ENCODE data around the gene RSRC1. TPM values are rescaled to one million over a fixed set of nuclear protein-coding genes. Genes with fewer than 3 reads are reported as not detected.
A peak's percentile ranks its signal among the peaks of the same experiment; 100 is the strongest.

Gene RSRC1
- polyA plus RNA-seq, 4 donors, result 9.4 to 24.4 (median 11.6) TPM

GRCh38 chr3:158369279-158369678 is 259.4 kb downstream of the RSRC1 start:
- Histone ChIP-seq H3K4me3 (ENCODE audit: low read depth in 1 of 3, low read length in 3 of 3) (no peak overlapping the region), H3K4me1 (ENCODE audit: control insufficient read depth in 3 of 3, insufficient read depth in 2 of 3, low read depth in 1 of 3, low read length in 2 of 3) (no peaks in the 10 kb centered on the region), H3K9me3 (ENCODE audit: control insufficient read depth in 2 of 2, insufficient read depth in 1 of 2, low read depth in 1 of 2, low read length in 1 of 2) (no peaks in the 10 kb centered on the region), H3K27ac (ENCODE audit: low read depth in 1 of 3, low read length in 2 of 3) (no peak overlapping the region), H3K27me3 (ENCODE audit: control insufficient read depth in 3 of 3, insufficient read depth in 3 of 3, low read length in 3 of 3) (no peaks in the 10 kb centered on the region), H3K36me3 (ENCODE audit: control insufficient read depth in 3 of 3, insufficient read depth in 2 of 3, low read depth in 1 of 3, low read length in 3 of 3) (no peaks in the 10 kb centered on the region)
- FAIRE-seq, result no peak
- no peak for DNase-seq
- WGBS, 3 donors, result 93 to 98% (median 97%) methylated on average over 1 of the region's 1 CpG

- H3K4me3 ChIP-seq (ENCODE audit: low read depth in 1 of 3, low read length in 3 of 3), result no peak overlapping the region
- H3K4me1 ChIP-seq (ENCODE audit: control insufficient read depth in 3 of 3, insufficient read depth in 2 of 3, low read depth in 1 of 3, low read length in 2 of 3), result no peaks in the 10 kb centered on the region
- DNase-seq (no peak), FAIRE-seq (no peak)
- H3K36me3 ChIP-seq (ENCODE audit: control insufficient read depth in 3 of 3, insufficient read depth in 2 of 3, low read depth in 1 of 3, low read length in 3 of 3), result no peaks in the 10 kb centered on the region
- no peak overlapping the region for H3K27ac ChIP-seq (ENCODE audit: low read depth in 1 of 3, low read length in 2 of 3)
- no peaks in the 10 kb centered on the region for H3K9me3 ChIP-seq (ENCODE audit: control insufficient read depth in 2 of 2, insufficient read depth in 1 of 2, low read depth in 1 of 2, low read length in 1 of 2)
- 86 to 93% (median 91%) methylated on average over 4 of the region's 4 CpGs for WGBS, 3 donors
- H3K27me3 ChIP-seq (ENCODE audit: control insufficient read depth in 3 of 3, insufficient read depth in 3 of 3, low read length in 3 of 3), result no peaks in the 10 kb centered on the region
Observed at GRCh38 chr3:158379517-158379916, 269.6 kb downstream of the RSRC1 start.

- Histone ChIP-seq H3K4me1 (ENCODE audit: control insufficient read depth in 3 of 3, insufficient read depth in 2 of 3, low read depth in 1 of 3, low read length in 2 of 3) (no peaks in the 10 kb centered on the region), H3K4me3 (ENCODE audit: low read depth in 1 of 3, low read length in 3 of 3) (no peak overlapping the region), H3K27ac (ENCODE audit: low read depth in 1 of 3, low read length in 2 of 3) (no peak overlapping the region), H3K36me3 (ENCODE audit: control insufficient read depth in 3 of 3, insufficient read depth in 2 of 3, low read depth in 1 of 3, low read length in 3 of 3) (no peaks in the 10 kb centered on the region), H3K9me3 (ENCODE audit: control insufficient read depth in 2 of 2, insufficient read depth in 1 of 2, low read depth in 1 of 2, low read length in 1 of 2) (no peaks in the 10 kb centered on the region), H3K27me3 (ENCODE audit: control insufficient read depth in 3 of 3, insufficient read depth in 3 of 3, low read length in 3 of 3) (no peaks in the 10 kb centered on the region)
- DNase-seq (peak in 1 of 2 donors; percentile 3), FAIRE-seq (no peak)
- 89% methylated on average over 2 of the region's 2 CpGs for WGBS, 3 donors
Observed at GRCh38 chr3:158381262-158381868, 271.5 kb downstream of the RSRC1 start.

- no peaks in the 10 kb centered on the region for H3K27me3 ChIP-seq (ENCODE audit: control insufficient read depth in 3 of 3, insufficient read depth in 3 of 3, low read length in 3 of 3)
- H3K36me3 ChIP-seq (ENCODE audit: control insufficient read depth in 3 of 3, insufficient read depth in 2 of 3, low read depth in 1 of 3, low read length in 3 of 3), result no peaks in the 10 kb centered on the region
- H3K4me3 ChIP-seq (ENCODE audit: low read depth in 1 of 3, low read length in 3 of 3), result no peak overlapping the region
- no peaks in the 10 kb centered on the region for H3K4me1 ChIP-seq (ENCODE audit: control insufficient read depth in 3 of 3, insufficient read depth in 2 of 3, low read depth in 1 of 3, low read length in 2 of 3)
- no peak for DNase-seq
- no peak overlapping the region for H3K27ac ChIP-seq (ENCODE audit: low read depth in 1 of 3, low read length in 2 of 3)
- FAIRE-seq, result no peak
- H3K9me3 ChIP-seq (ENCODE audit: control insufficient read depth in 2 of 2, insufficient read depth in 1 of 2, low read depth in 1 of 2, low read length in 1 of 2), result no peaks in the 10 kb centered on the region
- WGBS, 3 donors, result 57 to 93% (median 91%) methylated on average over 2 of the region's 2 CpGs
Observed at GRCh38 chr3:158382479-158382878, 272.6 kb downstream of the RSRC1 start.

GRCh38 chr3:158384019-158384418 is 274.1 kb downstream of the RSRC1 start:
- no peaks in the 10 kb centered on the region for H3K9me3 ChIP-seq (ENCODE audit: control insufficient read depth in 2 of 2, insufficient read depth in 1 of 2, low read depth in 1 of 2, low read length in 1 of 2)
- WGBS, 3 donors, result 86 to 94% (median 88%) methylated on average over 2 of the region's 2 CpGs
- H3K4me1 ChIP-seq (ENCODE audit: control insufficient read depth in 3 of 3, insufficient read depth in 2 of 3, low read depth in 1 of 3, low read length in 2 of 3), result no peaks in the 10 kb centered on the region
- no peak overlapping the region for H3K27ac ChIP-seq (ENCODE audit: low read depth in 1 of 3, low read length in 2 of 3)
- DNase-seq (no peak), FAIRE-seq (no peak)
- no peaks in the 10 kb centered on the region for H3K36me3 ChIP-seq (ENCODE audit: control insufficient read depth in 3 of 3, insufficient read depth in 2 of 3, low read depth in 1 of 3, low read length in 3 of 3)
- no peak overlapping the region for H3K4me3 ChIP-seq (ENCODE audit: low read depth in 1 of 3, low read length in 3 of 3)
- no peaks in the 10 kb centered on the region for H3K27me3 ChIP-seq (ENCODE audit: control insufficient read depth in 3 of 3, insufficient read depth in 3 of 3, low read length in 3 of 3)

GRCh38 chr3:158395421-158395820 is 285.5 kb downstream of the RSRC1 start:
- H3K9me3 ChIP-seq (ENCODE audit: control insufficient read depth in 2 of 2, insufficient read depth in 1 of 2, low read depth in 1 of 2, low read length in 1 of 2), result no peaks in the 10 kb centered on the region
- no peaks in the 10 kb centered on the region for H3K27me3 ChIP-seq (ENCODE audit: control insufficient read depth in 3 of 3, insufficient read depth in 3 of 3, low read length in 3 of 3)
- H3K4me1 ChIP-seq (ENCODE audit: control insufficient read depth in 3 of 3, insufficient read depth in 2 of 3, low read depth in 1 of 3, low read length in 2 of 3), result no peaks in the 10 kb centered on the region
- FAIRE-seq, result no peak
- H3K4me3 ChIP-seq (ENCODE audit: low read depth in 1 of 3, low read length in 3 of 3), result no peak overlapping the region
- no peak overlapping the region for H3K27ac ChIP-seq (ENCODE audit: low read depth in 1 of 3, low read length in 2 of 3)
- 71 to 100% (median 96%) methylated on average over 2 of the region's 2 CpGs for WGBS, 3 donors
- no peaks in the 10 kb centered on the region for H3K36me3 ChIP-seq (ENCODE audit: control insufficient read depth in 3 of 3, insufficient read depth in 2 of 3, low read depth in 1 of 3, low read length in 3 of 3)
- no peak for DNase-seq

- FAIRE-seq (no peak), DNase-seq (no peak)
- H3K27me3 ChIP-seq (ENCODE audit: control insufficient read depth in 3 of 3, insufficient read depth in 3 of 3, low read length in 3 of 3), result no peaks in the 10 kb centered on the region
- no peak overlapping the region for H3K4me3 ChIP-seq (ENCODE audit: low read depth in 1 of 3, low read length in 3 of 3)
- no peaks in the 10 kb centered on the region for H3K9me3 ChIP-seq (ENCODE audit: control insufficient read depth in 2 of 2, insufficient read depth in 1 of 2, low read depth in 1 of 2, low read length in 1 of 2)
- H3K36me3 ChIP-seq (ENCODE audit: control insufficient read depth in 3 of 3, insufficient read depth in 2 of 3, low read depth in 1 of 3, low read length in 3 of 3), result no peaks in the 10 kb centered on the region
- no peaks in the 10 kb centered on the region for H3K4me1 ChIP-seq (ENCODE audit: control insufficient read depth in 3 of 3, insufficient read depth in 2 of 3, low read depth in 1 of 3, low read length in 2 of 3)
- no peak overlapping the region for H3K27ac ChIP-seq (ENCODE audit: low read depth in 1 of 3, low read length in 2 of 3)
Observed at GRCh38 chr3:158402590-158402989, 292.7 kb downstream of the RSRC1 start.

GRCh38 chr3:158403013-158403412 is 293.1 kb downstream of the RSRC1 start:
- Histone ChIP-seq H3K27ac (ENCODE audit: low read depth in 1 of 3, low read length in 2 of 3) (no peak overlapping the region), H3K27me3 (ENCODE audit: control insufficient read depth in 3 of 3, insufficient read depth in 3 of 3, low read length in 3 of 3) (no peaks in the 10 kb centered on the region), H3K4me1 (ENCODE audit: control insufficient read depth in 3 of 3, insufficient read depth in 2 of 3, low read depth in 1 of 3, low read length in 2 of 3) (no peaks in the 10 kb centered on the region), H3K4me3 (ENCODE audit: low read depth in 1 of 3, low read length in 3 of 3) (no peak overlapping the region), H3K36me3 (ENCODE audit: control insufficient read depth in 3 of 3, insufficient read depth in 2 of 3, low read depth in 1 of 3, low read length in 3 of 3) (no peaks in the 10 kb centered on the region), H3K9me3 (ENCODE audit: control insufficient read depth in 2 of 2, insufficient read depth in 1 of 2, low read depth in 1 of 2, low read length in 1 of 2) (no peaks in the 10 kb centered on the region)
- FAIRE-seq, result no peak
- WGBS, 3 donors, result 90 to 97% (median 92%) methylated on average over 1 of the region's 1 CpG
- no peak for DNase-seq

- 74 to 93% (median 91%) methylated on average over 1 of the region's 1 CpG for WGBS, 3 donors
- Histone ChIP-seq H3K4me1 (ENCODE audit: control insufficient read depth in 3 of 3, insufficient read depth in 2 of 3, low read depth in 1 of 3, low read length in 2 of 3) (no peaks in the 10 kb centered on the region), H3K4me3 (ENCODE audit: low read depth in 1 of 3, low read length in 3 of 3) (no peak overlapping the region), H3K36me3 (ENCODE audit: control insufficient read depth in 3 of 3, insufficient read depth in 2 of 3, low read depth in 1 of 3, low read length in 3 of 3) (no peaks in the 10 kb centered on the region), H3K9me3 (ENCODE audit: control insufficient read depth in 2 of 2, insufficient read depth in 1 of 2, low read depth in 1 of 2, low read length in 1 of 2) (no peaks in the 10 kb centered on the region), H3K27ac (ENCODE audit: low read depth in 1 of 3, low read length in 2 of 3) (no peak overlapping the region), H3K27me3 (ENCODE audit: control insufficient read depth in 3 of 3, insufficient read depth in 3 of 3, low read length in 3 of 3) (no peaks in the 10 kb centered on the region)
- DNase-seq (no peak), FAIRE-seq (no peak)
Observed at GRCh38 chr3:158404131-158404718, 294.3 kb downstream of the RSRC1 start.
